ENCODE results near the gene GPC1.
"Not testable (repeated sequence)": the region's sequence is repeated elsewhere in the genome, so short reads cannot be mapped to it uniquely, and the experiment has no call there.

Gene GPC1, protein sequence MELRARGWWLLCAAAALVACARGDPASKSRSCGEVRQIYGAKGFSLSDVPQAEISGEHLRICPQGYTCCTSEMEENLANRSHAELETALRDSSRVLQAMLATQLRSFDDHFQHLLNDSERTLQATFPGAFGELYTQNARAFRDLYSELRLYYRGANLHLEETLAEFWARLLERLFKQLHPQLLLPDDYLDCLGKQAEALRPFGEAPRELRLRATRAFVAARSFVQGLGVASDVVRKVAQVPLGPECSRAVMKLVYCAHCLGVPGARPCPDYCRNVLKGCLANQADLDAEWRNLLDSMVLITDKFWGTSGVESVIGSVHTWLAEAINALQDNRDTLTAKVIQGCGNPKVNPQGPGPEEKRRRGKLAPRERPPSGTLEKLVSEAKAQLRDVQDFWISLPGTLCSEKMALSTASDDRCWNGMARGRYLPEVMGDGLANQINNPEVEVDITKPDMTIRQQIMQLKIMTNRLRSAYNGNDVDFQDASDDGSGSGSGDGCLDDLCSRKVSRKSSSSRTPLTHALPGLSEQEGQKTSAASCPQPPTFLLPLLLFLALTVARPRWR

GRCh38 chr2:240435457-240435947 lies at the start of gene GPC1:
GPC1 (plus strand) TSS chr2:240435663; CDS start chr2:240435919, 256 bp downstream.
- peak; percentile 73 to 87 for DNase-seq

GRCh38 chr2:240386326-240386725 lies 49.1 kb upstream of the GPC1 start:
- DNase-seq, result no peak

DNA sequence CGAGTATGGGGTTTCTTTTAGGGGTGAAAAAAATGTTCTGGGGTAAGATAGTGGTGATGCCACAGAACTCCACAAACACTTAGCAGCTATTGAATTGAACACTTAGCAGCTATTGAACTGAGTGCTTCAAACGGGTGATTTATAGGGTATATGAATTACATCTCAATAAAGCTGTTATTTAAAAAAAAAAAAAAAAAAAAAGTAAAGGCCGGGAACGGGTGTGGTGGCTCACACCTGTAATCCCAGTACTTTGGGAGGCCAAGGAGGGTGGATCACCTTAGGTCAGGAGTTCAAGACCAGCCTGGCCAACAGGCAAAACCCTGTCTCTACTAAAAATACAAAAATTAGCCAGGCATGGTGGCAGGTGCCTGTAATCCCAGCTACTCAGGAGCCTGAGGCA lies 48.7 kb upstream of the GPC1 start:
- DNase-seq, result not testable (repeated sequence)

DNA sequence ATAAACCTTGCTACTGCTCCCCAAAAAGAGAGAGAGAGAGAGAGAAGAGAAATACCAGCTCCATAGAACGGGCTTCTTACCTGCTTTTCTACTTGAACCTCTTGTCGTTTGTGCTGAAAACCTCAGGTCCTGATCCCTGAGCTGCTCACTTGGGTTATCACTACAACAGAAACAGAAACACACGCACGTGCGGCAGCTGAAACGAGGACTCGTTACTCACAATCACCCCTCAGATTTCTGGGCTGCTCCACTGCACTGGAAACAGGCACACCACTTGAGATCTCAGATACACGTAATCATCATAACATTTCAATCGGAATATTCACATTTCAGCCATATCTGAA lies 48.2 kb upstream of the GPC1 start:
- no peak for DNase-seq

DNA sequence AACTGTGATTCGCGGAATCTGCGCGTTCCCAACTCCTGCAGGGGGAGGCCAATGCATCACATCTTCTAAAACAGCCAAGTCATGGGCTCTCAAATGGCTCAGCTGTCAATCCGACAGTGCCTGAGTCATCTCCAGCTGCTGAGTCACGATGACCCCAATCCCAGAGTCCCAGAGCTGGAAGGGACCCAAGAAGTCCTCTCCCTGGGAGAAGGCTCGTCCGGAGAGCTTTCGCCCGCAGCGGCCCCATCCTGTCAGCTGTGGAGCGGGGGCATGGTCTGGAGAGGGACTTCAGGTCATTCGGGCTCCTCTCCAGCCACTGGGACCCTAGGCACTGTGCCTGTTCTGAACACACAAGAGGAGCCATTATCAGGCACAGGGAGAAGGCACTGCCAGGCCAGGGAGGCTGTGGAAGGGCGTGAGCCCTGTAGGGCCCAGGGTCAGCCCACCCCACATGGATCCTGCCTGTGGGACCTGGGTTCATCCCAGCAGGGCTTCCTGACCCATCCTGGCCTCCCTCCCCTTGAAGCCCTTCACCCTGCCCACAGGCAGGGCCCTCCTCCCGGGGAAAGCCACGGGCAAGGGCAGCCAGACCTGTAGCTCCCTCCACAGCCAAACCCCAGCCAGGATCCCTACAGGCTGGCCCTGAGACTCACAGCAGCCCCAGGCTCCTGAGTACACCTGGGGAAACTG lies 47.6 kb upstream of the GPC1 start:
- DNase-seq, result no peak

DNA sequence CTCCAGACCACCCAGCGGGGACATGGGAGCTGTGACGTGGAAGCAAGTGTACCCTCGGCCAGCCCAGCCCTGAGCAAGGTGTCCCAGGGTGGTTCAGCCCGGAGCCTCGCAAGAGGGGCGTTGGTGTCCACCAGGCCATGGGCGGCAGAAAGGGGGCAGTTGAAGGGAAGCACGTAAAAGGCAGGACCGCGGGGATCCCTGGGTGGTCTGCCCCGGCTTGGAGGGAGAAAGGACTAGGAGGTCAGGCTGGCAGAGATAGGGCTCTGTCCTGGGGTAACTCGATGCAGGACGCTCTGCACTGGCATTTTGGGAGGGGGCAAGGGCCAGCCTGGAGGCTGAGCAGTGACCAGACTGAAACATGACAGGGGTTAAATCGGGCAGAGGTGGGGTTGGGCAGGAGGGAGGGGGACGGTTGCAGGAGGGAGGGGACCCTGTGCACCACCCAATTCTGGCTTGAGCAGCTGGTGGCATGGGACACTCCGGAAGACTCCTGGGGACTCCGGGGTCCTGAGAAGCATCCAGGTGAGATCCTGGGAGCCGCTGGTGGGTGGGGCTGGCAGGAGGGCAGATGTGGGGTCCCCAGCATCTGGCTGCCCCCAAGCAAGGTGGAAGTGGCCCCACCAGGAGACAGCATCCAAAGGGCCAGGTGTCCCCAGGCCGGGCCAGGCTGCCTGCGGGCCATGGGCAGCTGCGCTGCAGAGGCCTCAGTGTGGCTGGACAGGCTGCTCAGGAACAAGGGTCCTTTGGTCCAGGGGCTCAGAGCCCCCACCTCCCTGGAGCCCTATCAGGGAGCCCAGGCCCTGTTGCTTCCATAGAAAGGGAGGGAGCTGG lies 46.8 kb upstream of the GPC1 start:
- no peak for DNase-seq

DNA sequence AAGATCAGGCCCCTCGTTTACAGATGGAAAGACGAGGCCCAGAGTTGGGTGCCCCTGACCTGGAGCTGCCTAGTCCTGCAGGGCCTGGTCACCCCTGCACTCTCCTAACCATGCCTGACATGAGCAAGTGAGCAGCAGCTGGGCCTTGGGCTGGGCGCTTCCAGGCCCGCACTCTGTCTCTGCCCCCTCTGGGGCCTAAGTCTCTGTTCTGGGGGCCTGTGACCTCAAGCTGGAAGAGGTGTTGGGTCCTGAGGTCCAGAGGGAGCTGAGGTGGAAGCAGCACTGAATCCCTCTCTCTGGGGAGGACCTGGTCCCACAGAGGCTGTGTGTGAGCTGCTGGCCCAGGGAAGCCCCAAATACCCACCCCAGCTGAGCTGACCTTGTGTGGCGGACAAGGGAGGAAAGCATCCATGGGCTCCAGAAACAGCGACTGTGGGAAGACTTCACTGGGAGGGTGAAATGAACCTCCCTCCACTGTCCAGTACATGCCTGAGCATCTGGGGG lies 46.1 kb upstream of the GPC1 start:
- DNase-seq, result no peak

- DNase-seq, result no peak
Observed at GRCh38 chr2:240390091-240391073, 45.1 kb upstream of the GPC1 start.

DNA sequence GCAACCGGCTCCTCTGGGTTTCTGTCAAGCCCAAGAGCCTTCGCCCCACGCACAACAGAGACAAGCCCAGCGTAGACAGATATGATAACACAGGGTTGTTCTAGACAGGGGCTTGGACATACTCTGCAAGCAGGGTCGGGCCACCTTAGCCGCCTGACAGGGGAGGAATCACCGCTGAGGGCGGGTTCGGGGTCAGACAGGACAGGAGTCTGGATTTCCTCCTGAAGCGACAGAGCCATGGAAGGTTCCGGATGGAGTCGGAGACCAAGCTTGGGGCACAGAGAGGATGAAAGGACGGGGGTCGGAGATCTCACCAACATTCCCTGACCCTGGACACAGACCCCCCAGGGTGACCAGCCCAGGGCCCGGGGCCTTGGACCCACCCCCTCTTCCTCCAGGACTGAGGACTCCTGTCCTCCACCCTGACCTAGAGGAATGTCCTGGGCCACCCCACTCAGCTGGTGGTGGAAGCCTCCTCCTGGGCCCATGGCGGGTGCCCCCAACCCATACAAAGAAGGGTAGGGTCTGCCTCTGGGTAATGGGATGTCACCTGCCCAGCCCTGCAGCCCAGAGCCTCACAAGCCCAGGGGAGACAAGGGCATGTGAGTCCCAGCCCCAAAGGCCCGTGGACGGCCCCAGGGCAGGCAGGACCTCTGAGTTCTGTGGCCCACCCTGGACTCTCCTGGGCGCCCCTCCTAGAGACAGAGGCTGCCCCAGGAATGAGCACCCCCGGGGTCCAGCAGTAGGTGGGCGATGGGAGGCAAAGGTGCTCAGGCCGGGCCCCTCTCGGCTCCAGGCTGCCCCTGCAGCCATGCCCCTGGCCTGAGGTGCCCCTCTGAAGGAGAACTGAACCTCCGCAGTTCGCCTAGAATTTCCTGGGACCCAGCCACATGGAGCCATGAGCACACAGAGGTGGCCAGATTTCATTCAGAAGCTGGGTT lies 44.1 kb upstream of the GPC1 start:
- DNase-seq, result no peak

GRCh38 chr2:240392084-240392947 lies 43.1 kb upstream of the GPC1 start:
- DNase-seq, result no peak

DNA sequence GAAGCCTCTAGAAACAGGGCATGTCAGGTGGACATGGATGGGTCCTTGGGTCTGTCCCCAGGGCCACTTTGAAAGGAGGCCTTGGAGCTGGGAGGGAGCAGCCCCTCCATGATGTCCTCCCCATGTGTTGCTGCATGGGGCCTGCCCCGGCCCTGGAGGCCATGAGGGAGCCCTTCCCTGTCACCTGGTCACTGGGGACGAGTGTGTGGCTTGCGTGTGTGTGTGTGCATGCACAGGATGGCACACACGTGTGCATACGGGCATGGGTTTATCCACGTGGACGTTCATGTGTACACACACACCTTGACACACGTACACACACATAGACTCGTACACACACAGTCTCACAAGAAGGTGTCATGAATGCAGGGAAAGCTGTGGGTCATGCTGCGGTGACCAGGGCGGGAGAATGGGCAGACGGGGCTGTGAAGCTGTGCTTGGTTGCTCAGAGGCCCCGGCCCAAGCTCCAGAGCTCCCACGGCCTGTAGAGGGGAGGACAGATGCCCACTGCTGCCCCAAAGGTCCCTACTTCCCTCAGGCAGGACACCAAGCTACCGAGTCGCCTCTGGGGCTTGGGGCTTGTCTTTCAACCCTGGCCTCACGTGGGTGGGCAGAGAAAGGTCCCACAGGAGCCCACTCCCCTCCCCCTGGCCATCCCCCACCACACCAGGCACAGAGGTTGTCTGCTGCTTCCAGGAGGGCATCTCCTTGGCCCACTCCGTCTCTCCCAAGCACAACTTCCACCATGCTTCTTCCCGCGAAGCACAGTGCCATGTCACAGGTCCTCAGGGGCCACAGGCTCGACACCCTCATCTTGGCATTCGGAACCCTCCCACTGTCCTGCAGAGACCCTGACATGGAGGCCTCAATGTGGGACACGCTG lies 42.3 kb upstream of the GPC1 start:
- no peak for DNase-seq

- DNase-seq, result no peak
Observed at GRCh38 chr2:240393831-240394410, 41.5 kb upstream of the GPC1 start.

GRCh38 chr2:240394549-240394948 lies 40.9 kb upstream of the GPC1 start:
- DNase-seq, result no peak

- no peak for DNase-seq
Observed at GRCh38 chr2:240395448-240395847, 40.0 kb upstream of the GPC1 start.

DNA sequence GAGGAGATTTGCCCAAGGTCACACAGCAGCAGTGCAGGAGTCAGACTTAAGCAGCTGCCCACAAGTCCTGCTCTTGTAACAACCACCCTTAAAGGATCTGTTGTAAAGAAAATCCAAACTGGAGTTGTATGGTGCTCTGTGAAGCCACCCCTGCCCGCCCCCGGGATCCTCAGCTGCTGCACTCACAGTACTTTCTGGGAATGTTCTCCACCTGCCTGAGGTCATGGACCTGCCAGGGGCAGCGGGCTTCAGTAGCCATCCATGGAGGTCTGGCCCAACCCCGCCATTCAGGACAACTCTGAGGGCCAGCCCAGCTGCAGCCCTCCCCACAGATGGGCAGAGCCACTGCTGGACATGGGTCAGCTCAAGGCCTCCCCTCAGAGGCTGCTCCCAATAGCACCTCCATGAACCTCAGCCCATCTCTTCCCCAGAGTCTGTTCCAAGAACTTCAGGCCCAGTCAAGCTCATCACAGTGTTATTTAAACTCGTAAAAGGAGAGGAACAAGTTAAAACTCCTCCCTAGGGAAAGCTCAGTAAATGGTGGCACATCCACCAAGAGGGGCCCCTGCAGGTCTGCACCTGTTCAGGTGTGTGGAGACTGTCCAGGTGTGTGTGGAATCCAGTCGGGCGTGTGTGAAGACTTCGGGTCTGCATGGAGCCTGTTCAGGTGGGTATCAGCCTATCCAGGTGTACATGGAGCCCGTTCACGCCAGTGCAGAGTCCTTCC lies 39.4 kb upstream of the GPC1 start:
- no peak for DNase-seq

GRCh38 chr2:240396623-240397541 lies 38.6 kb upstream of the GPC1 start:
- DNase-seq, result no peak

All from NCI-H1930 (cell line).